Skin epidermis (tissue), 12 donors: ENCODE measurements around the gene TLR9.
A peak's percentile ranks its signal among the peaks of the same experiment; 100 is the strongest.

Source experiments
- H3K27ac ChIP-seq, 21 experiments: fragments of 200-600 bp; sonication (generic) in 11 of 21; one replicate each; pipeline ENCODE4 v1.5.0; 2020; ENCODE audit warnings: mild to moderate bottlenecking in 3 of 21, inconsistent platforms in 2 of 21, moderate library complexity in 2 of 21
- H3K4me3 ChIP-seq, 7 experiments: fragments of 200-600 bp; sonication (generic) in 2 of 7; one replicate each; pipeline ENCODE4 v1.5.0; 2020; ENCODE audit warnings: inconsistent platforms in 2 of 7, mild to moderate bottlenecking in 2 of 7, moderate library complexity in 1 of 7

Gene TLR9

GRCh38 chr3:52234516-52235447 is 9.3 kb upstream of the TLR9 start:
- Histone ChIP-seq H3K4me3 (no peak overlapping the region), H3K27ac (peak overlapping the region in 2 of 21 experiments; percentile 3 to 21)

GRCh38 chr3:52233968-52234367 is 8.5 kb upstream of the TLR9 start:
- H3K27ac ChIP-seq, result peak overlapping the region in 1 of 21 experiments; percentile 3

GRCh38 chr3:52233108-52233591 is 7.7 kb upstream of the TLR9 start:
- no peak overlapping the region for H3K4me3 ChIP-seq
- peak overlapping the region in 2 of 21 experiments; percentile 9 to 22 for H3K27ac ChIP-seq

More at GRCh38 chr3:52233968-52234367, 8.5 kb upstream of the TLR9 start:
- H3K4me3 ChIP-seq, result no peak overlapping the region

- Histone ChIP-seq H3K27ac (peak overlapping the region in 3 of 21 experiments; percentile 9 to 27 (median 22)), H3K4me3 (no peak overlapping the region)
Measured at GRCh38 chr3:52232279-52233107, 7.0 kb upstream of the TLR9 start.

- H3K4me3 ChIP-seq, result no peak overlapping the region
- H3K27ac ChIP-seq, result peak overlapping the region in 1 of 21 experiments; percentile 27
Measured at GRCh38 chr3:52231502-52232278, 6.2 kb upstream of the TLR9 start.

GRCh38 chr3:52230889-52231499 is 5.5 kb upstream of the TLR9 start:
- no peak overlapping the region for H3K4me3 ChIP-seq
- no peak overlapping the region for H3K27ac ChIP-seq

GRCh38 chr3:52230461-52230860 is 5.0 kb upstream of the TLR9 start:
- Histone ChIP-seq H3K4me3 (no peak overlapping the region), H3K27ac (no peak overlapping the region)

- Histone ChIP-seq H3K4me3 (no peak overlapping the region), H3K27ac (no peak overlapping the region)
Measured at GRCh38 chr3:52229656-52230055, 4.2 kb upstream of the TLR9 start.

GRCh38 chr3:52228751-52229291 is 3.4 kb upstream of the TLR9 start:
- H3K27ac ChIP-seq, result no peak overlapping the region
- no peak overlapping the region for H3K4me3 ChIP-seq

GRCh38 chr3:52228266-52228665 is 2.8 kb upstream of the TLR9 start:
- Histone ChIP-seq H3K27ac (no peak overlapping the region), H3K4me3 (no peak overlapping the region)

- no peak overlapping the region for H3K4me3 ChIP-seq
- H3K27ac ChIP-seq, result no peak overlapping the region
Measured at GRCh38 chr3:52227766-52228165, 2.3 kb upstream of the TLR9 start.

- Histone ChIP-seq H3K27ac (peak overlapping the region in 1 of 21 experiments; percentile 69), H3K4me3 (no peak overlapping the region)
Measured at GRCh38 chr3:52227117-52227516, 1.7 kb upstream of the TLR9 start.

- Histone ChIP-seq H3K27ac (peak overlapping the region in 6 of 21 experiments; percentile 15 to 78 (median 56)), H3K4me3 (no peak overlapping the region)
Measured at GRCh38 chr3:52226229-52226817, 878 bp upstream of the TLR9 start.

GRCh38 chr3:52223449-52224408 is 1.7 kb downstream of the TLR9 start:
- H3K4me3 ChIP-seq, result no peak overlapping the region

GRCh38 chr3:52222319-52223221 is 2.9 kb downstream of the TLR9 start:
- H3K27ac ChIP-seq, result peak overlapping the region in 5 of 21 experiments; percentile 4 to 72 (median 50)
- H3K4me3 ChIP-seq, result peak overlapping the region in 1 of 7 experiments; percentile 15

More at GRCh38 chr3:52223449-52224408, 1.7 kb downstream of the TLR9 start:
- peak overlapping the region in 2 of 21 experiments; percentile 21 to 65 for H3K27ac ChIP-seq
